HepG2 (cell line): ENCODE measurements around the gene ZXDC. TPM values are rescaled to one million over a fixed set of nuclear protein-coding genes. Genes with fewer than 3 reads are reported as not detected.

Source experiments
- AHR ChIP-seq: IDR thresholded peaks from 2 replicates; pipeline ENCODE4 v1.6.1; 2018; ENCODE audit warnings: missing genetic modification reagents, missing compliant biosample characterization
- CHD2 ChIP-seq: IDR thresholded peaks from 2 replicates; pipeline ENCODE4 v1.6.1; 2011; ENCODE audit warnings: low read depth, low read length, improper control_type of control experiment
- GABPB1 ChIP-seq: IDR thresholded peaks from 2 replicates; pipeline ENCODE4 v1.6.1; 2016; ENCODE audit warnings: mild to moderate bottlenecking, missing genetic modification reagents, moderate library complexity, missing compliant biosample characterization
- GATAD2A ChIP-seq: IDR thresholded peaks from 2 replicates; pipeline ENCODE4 v1.6.1; 2016
- GTF3A ChIP-seq: sonication (generic); formaldehyde crosslinking; conservative IDR thresholded peaks from 2 replicates; pipeline ENCODE4 v1.4.0; 2020; ENCODE audit warnings: mild to moderate bottlenecking, missing genetic modification reagents
- KDM2A ChIP-seq: sonication (generic); formaldehyde crosslinking; IDR thresholded peaks from 2 replicates; pipeline ENCODE4 v1.4.0; 2020; ENCODE audit warnings: low read depth, missing genetic modification reagents, borderline replicate concordance
- MAZ ChIP-seq, 2 experiments: sonication (generic) in 1 of 2; formaldehyde crosslinking in 1 of 2; IDR thresholded peaks; 2 replicates each; pipeline versions ENCODE4 v1.5.0 to v1.6.1; 2012 to 2020; ENCODE audit warnings: low read depth in 2 of 2, mild to moderate bottlenecking in 2 of 2, borderline replicate concordance in 1 of 2, improper control_type of control experiment in 1 of 2, low read length in 1 of 2, missing genetic modification reagents in 1 of 2, moderate library complexity in 1 of 2
- MTF1 ChIP-seq: sonication (generic); formaldehyde crosslinking; IDR thresholded peaks from 2 replicates; pipeline ENCODE4 v1.5.0; 2020; ENCODE audit warnings: missing genetic modification reagents
- POLR2A ChIP-seq, 2 experiments: IDR thresholded peaks; 2 replicates each; pipeline ENCODE4 v1.6.1; 2011; ENCODE audit warnings: low read depth in 2 of 2, low read length in 2 of 2, mild to moderate bottlenecking in 1 of 2, moderate library complexity in 1 of 2; ENCODE audit not compliant: insufficient read depth in 1 of 2
- RBM22 ChIP-seq: fragments of 200-400 bp; formaldehyde crosslinking; optimal IDR thresholded peaks from 2 replicates; pipeline ENCODE3; 2017; ENCODE audit warnings: mild to moderate bottlenecking, low read length, moderate library complexity
- SAP130 ChIP-seq: IDR thresholded peaks from 2 replicates; pipeline ENCODE4 v1.6.1; 2016; ENCODE audit warnings: low read depth
- SMARCC2 ChIP-seq: fragments of 450-650 bp; IDR thresholded peaks from 2 replicates; pipeline ENCODE4 v1.6.1; 2017; ENCODE audit warnings: antibody characterized with exemption, mild to moderate bottlenecking
- SNAI1 ChIP-seq: sonication (generic); formaldehyde crosslinking; IDR thresholded peaks from 2 replicates; pipeline ENCODE4 v1.5.0; 2020; ENCODE audit warnings: mild to moderate bottlenecking, missing genetic modification reagents, borderline replicate concordance
- STAT5B ChIP-seq: sonication (generic); formaldehyde crosslinking; IDR thresholded peaks from 2 replicates; pipeline ENCODE4 v1.4.0; 2020; ENCODE audit warnings: missing genetic modification reagents
- TAF15 ChIP-seq: fragments of 200-400 bp; formaldehyde crosslinking; IDR thresholded peaks from one replicate; pipeline ENCODE4 v1.6.1; 2018; ENCODE audit warnings: mild to moderate bottlenecking, low read depth, low read length; ENCODE audit not compliant: poor library complexity, severe bottlenecking
- ZBTB7B ChIP-seq: sonication (generic); formaldehyde crosslinking; IDR thresholded peaks from 2 replicates; pipeline ENCODE4 v1.4.0; 2020; ENCODE audit warnings: missing genetic modification reagents
- ZNF207 ChIP-seq: fragments of 450-650 bp; IDR thresholded peaks from 2 replicates; pipeline ENCODE4 v1.6.1; 2016; ENCODE audit warnings: antibody characterized with exemption, borderline replicate concordance
- ZNF263 ChIP-seq: sonication (generic); formaldehyde crosslinking; IDR thresholded peaks from 2 replicates; pipeline ENCODE4 v1.4.0; 2020; ENCODE audit warnings: missing genetic modification reagents
- ZNF780A ChIP-seq: sonication (generic); formaldehyde crosslinking; IDR thresholded peaks from 2 replicates; pipeline ENCODE4 v1.8.0; 2022; ENCODE audit warnings: mild to moderate bottlenecking, missing genetic modification reagents, moderate library complexity
- polyA plus RNA-seq, 8 experiments: library from polyadenylated mRNA; depleted of rRNA in 3 of 8; stranded (reverse) in 7 of 8; unstranded in 1 of 8; fragments of >200 nt; fragmentation: Illumina TruSeq in 4 of 8; extraction: Trizol in 4 of 8; gene quantifications; 2 replicates each; pipeline versions ENCODE4 v1.2.1 to v1.2.3, GENCODE V29; 2011 to 2016; ENCODE audit warnings: low read depth in 4 of 8, missing spikeins in 1 of 8, mixed read lengths in 1 of 8; ENCODE audit not compliant: insufficient read depth in 1 of 8
- total RNA-seq, 5 experiments: library from RNA; depleted of rRNA; stranded (reverse); fragments of >200 nt; fragmentation: Illumina TruSeq; extraction: Trizol; gene quantifications; 2 replicates each; pipeline ENCODE4 v1.2.3, GENCODE V29; 2016; ENCODE audit warnings: low read depth in 1 of 5
- TF ChIP-seq, protein P1 (sequence below): sonication (generic); formaldehyde crosslinking; conservative IDR thresholded peaks from 2 replicates; pipeline ENCODE4 v1.8.1; 2023; ENCODE audit warnings: missing genetic modification reagents
- TF ChIP-seq, protein P2 (sequence below): sonication (generic); formaldehyde crosslinking; IDR thresholded peaks from 2 replicates; pipeline ENCODE4 v1.5.0; 2020; ENCODE audit warnings: mild to moderate bottlenecking, missing genetic modification reagents
- TF ChIP-seq, protein P3 (sequence below): sonication (generic); formaldehyde crosslinking; IDR thresholded peaks from 2 replicates; pipeline ENCODE4 v1.8.1; 2023; ENCODE audit warnings: mild to moderate bottlenecking, moderate library complexity, missing genetic modification reagents
- TF ChIP-seq, protein P4 (sequence below): sonication (generic); formaldehyde crosslinking; IDR thresholded peaks from 2 replicates; pipeline ENCODE4 v1.5.1; 2020; ENCODE audit warnings: mild to moderate bottlenecking, missing genetic modification reagents, moderate library complexity

Gene ZXDC
- total and polyA plus RNA-seq, 2 of the 13 experiments (the other 11 are each of a cell fraction or from before 2014, with no cell fraction given) = 17.6 to 21.2 TPM

DNA sequence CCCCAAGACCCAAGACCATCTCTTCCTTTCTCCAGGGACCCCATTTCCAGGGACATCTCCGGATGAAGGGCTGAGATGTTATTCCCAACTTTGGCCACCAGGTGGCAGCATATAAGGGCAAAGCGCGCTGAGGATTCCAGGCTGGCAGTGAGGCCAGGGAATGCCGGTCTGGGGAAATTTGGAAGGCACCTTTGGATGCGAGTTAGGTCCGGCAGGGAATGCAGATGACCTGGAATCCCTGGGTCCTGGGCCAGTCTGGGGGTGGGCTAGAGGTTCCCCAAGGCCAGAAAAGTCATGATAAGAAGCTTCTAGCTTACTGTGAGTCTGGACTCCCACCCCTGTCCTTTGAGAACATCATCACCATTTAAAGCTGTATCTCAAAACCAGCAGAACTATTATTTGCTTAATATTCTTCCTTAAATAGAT, 46.7 kb upstream of the ZXDC start (continued):
- TF ChIP-seq, protein P1, sequence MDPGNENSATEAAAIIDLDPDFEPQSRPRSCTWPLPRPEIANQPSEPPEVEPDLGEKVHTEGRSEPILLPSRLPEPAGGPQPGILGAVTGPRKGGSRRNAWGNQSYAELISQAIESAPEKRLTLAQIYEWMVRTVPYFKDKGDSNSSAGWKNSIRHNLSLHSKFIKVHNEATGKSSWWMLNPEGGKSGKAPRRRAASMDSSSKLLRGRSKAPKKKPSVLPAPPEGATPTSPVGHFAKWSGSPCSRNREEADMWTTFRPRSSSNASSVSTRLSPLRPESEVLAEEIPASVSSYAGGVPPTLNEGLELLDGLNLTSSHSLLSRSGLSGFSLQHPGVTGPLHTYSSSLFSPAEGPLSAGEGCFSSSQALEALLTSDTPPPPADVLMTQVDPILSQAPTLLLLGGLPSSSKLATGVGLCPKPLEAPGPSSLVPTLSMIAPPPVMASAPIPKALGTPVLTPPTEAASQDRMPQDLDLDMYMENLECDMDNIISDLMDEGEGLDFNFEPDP (CRISPR knock-in tag) = no peak
- no peak for TF ChIP-seq POLR2A (IDR thresholded peaks at IDR 0.05; ENCODE audit: insufficient read depth in 1 of 2, low read depth in 2 of 2, low read length in 2 of 2)
- TF ChIP-seq AHR (CRISPR knock-in tag) = no peak
- peak; percentile 44; the same call in 1 of the 2 replicates for TF ChIP-seq GATAD2A (CRISPR knock-in tag)
- TF ChIP-seq MTF1 = no peak
- TF ChIP-seq, protein P2, sequence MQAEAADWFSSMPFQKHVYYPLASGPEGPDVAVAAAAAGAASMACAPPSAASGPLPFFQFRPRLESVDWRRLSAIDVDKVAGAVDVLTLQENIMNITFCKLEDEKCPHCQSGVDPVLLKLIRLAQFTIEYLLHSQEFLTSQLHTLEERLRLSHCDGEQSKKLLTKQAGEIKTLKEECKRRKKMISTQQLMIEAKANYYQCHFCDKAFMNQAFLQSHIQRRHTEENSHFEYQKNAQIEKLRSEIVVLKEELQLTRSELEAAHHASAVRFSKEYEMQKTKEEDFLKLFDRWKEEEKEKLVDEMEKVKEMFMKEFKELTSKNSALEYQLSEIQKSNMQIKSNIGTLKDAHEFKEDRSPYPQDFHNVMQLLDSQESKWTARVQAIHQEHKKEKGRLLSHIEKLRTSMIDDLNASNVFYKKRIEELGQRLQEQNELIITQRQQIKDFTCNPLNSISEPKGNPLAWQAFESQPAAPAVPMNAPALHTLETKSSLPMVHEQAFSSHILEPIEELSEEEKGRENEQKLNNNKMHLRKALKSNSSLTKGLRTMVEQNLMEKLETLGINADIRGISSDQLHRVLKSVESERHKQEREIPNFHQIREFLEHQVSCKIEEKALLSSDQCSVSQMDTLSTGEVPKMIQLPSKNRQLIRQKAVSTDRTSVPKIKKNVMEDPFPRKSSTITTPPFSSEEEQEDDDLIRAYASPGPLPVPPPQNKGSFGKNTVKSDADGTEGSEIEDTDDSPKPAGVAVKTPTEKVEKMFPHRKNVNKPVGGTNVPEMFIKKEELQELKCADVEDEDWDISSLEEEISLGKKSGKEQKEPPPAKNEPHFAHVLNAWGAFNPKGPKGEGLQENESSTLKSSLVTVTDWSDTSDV (CRISPR knock-in tag) = no peak
- TF ChIP-seq SAP130 (CRISPR knock-in tag) = peak; percentile 26; the same call in 1 of the 2 replicates
- no peak for TF ChIP-seq ZNF207
- TF ChIP-seq, protein P3, sequence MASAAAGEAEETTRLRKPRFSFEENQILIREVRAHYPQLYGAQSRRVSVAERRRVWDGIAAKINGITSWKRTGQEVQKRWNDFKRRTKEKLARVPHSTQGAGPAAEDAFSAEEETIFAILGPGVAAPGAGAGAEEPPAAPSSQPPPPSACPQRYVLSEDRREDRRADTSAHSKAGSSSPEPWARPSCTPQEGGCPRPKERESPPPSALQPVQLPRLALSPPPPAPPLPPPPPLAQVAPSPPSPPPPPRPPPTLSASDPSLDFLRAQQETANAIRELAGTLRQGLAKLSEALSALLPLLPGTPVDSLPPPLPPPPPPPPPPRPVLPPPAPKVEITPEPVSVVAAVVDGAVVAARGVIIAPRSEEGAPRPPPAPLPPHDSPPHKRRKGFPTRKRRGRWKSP (CRISPR knock-in tag) = no peak
- no peak for TF ChIP-seq GABPB1 (CRISPR knock-in tag)
- TF ChIP-seq ZNF780A (CRISPR knock-in tag) = no peak
- no peak for TF ChIP-seq GTF3A (CRISPR knock-in tag)
- TF ChIP-seq SMARCC2 = no peak
- TF ChIP-seq, protein P4, sequence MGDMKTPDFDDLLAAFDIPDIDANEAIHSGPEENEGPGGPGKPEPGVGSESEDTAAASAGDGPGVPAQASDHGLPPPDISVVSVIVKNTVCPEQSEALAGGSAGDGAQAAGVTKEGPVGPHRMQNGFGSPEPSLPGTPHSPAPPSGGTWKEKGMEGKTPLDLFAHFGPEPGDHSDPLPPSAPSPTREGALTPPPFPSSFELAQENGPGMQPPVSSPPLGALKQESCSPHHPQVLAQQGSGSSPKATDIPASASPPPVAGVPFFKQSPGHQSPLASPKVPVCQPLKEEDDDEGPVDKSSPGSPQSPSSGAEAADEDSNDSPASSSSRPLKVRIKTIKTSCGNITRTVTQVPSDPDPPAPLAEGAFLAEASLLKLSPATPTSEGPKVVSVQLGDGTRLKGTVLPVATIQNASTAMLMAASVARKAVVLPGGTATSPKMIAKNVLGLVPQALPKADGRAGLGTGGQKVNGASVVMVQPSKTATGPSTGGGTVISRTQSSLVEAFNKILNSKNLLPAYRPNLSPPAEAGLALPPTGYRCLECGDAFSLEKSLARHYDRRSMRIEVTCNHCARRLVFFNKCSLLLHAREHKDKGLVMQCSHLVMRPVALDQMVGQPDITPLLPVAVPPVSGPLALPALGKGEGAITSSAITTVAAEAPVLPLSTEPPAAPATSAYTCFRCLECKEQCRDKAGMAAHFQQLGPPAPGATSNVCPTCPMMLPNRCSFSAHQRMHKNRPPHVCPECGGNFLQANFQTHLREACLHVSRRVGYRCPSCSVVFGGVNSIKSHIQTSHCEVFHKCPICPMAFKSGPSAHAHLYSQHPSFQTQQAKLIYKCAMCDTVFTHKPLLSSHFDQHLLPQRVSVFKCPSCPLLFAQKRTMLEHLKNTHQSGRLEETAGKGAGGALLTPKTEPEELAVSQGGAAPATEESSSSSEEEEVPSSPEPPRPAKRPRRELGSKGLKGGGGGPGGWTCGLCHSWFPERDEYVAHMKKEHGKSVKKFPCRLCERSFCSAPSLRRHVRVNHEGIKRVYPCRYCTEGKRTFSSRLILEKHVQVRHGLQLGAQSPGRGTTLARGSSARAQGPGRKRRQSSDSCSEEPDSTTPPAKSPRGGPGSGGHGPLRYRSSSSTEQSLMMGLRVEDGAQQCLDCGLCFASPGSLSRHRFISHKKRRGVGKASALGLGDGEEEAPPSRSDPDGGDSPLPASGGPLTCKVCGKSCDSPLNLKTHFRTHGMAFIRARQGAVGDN (CRISPR knock-in tag) = peak; percentile 43; the same call in 1 of the 2 replicates
- peak; percentile 46; the same call in 1 of the 2 replicates for TF ChIP-seq ZBTB7B
- no peak for TF ChIP-seq MAZ (IDR thresholded peaks at IDR 0.05; ENCODE audit: borderline replicate concordance, low read depth, low read length)
- TF ChIP-seq MAZ (CRISPR knock-in tag; IDR thresholded peaks at IDR 0.05; ENCODE audit: low read depth) = no peak
- no peak for TF ChIP-seq TAF15
- TF ChIP-seq CHD2 = no peak
- peak; percentile 74; the same call in 1 of the 2 replicates for TF ChIP-seq KDM2A (CRISPR knock-in tag)
- no peak for TF ChIP-seq STAT5B (CRISPR knock-in tag)
- no peak for TF ChIP-seq SNAI1 (CRISPR knock-in tag)
- no peak for TF ChIP-seq RBM22
- TF ChIP-seq ZNF263 (CRISPR knock-in tag) = no peak
